Stimulated activated CD4-positive, alpha-beta T cell treated with anti-CD3 and anti-CD28 coated beads, Interleukin-15, amount 100 ng/mL, for 48 hours (primary cell): ENCODE measurements around the gene HLA-G.
"Not testable (repeated sequence)": the region's sequence is repeated elsewhere in the genome, so short reads cannot be mapped to it uniquely, and the experiment has no call there.

ENCODE experiments used
- DNase-seq, 2 donors: peaks; one replicate each; pipeline ENCODE4 v3.0.0-alpha.2; 2020; ENCODE audit warnings: low read depth in 2 of 2

HLA-G gene

GRCh38 chr6:29827579-29828470 lies at the start of gene HLA-G:
TSS of gene HLA-G (plus strand) at chr6:29827825. CDS start at chr6:29827845, 20 bp downstream.
- DNase-seq = no peak

- DNase-seq = not testable (repeated sequence)
Observed at GRCh38 chr6:29780019-29780698, 47.5 kb upstream of the HLA-G start.

GRCh38 chr6:29789176-29789575 lies 38.4 kb upstream of the HLA-G start:
- no peak for DNase-seq

- DNase-seq = no peak
Observed at GRCh38 chr6:29790626-29791025, 37.0 kb upstream of the HLA-G start.

- no peak for DNase-seq
Observed at GRCh38 chr6:29791162-29791561, 36.5 kb upstream of the HLA-G start.

GRCh38 chr6:29791786-29792122 lies 35.9 kb upstream of the HLA-G start:
- no peak for DNase-seq

- DNase-seq = peak; percentile 19 to 54
Observed at GRCh38 chr6:29792123-29793035, 35.2 kb upstream of the HLA-G start.

- no peak for DNase-seq
Observed at GRCh38 chr6:29793036-29793356, 34.6 kb upstream of the HLA-G start.

GRCh38 chr6:29793796-29794195 lies 33.8 kb upstream of the HLA-G start:
- DNase-seq = no peak

- no peak for DNase-seq
Observed at GRCh38 chr6:29796026-29796425, 31.6 kb upstream of the HLA-G start.

GRCh38 chr6:29797135-29797534 lies 30.5 kb upstream of the HLA-G start:
- DNase-seq = no peak

GRCh38 chr6:29797966-29798365 lies 29.7 kb upstream of the HLA-G start:
- DNase-seq = no peak

GRCh38 chr6:29800254-29800653 lies 27.4 kb upstream of the HLA-G start:
- no peak for DNase-seq

- DNase-seq = no peak
Observed at GRCh38 chr6:29806387-29806786, 21.2 kb upstream of the HLA-G start.

- DNase-seq = no peak
Observed at GRCh38 chr6:29809249-29809648, 18.4 kb upstream of the HLA-G start.

- DNase-seq = no peak
Observed at GRCh38 chr6:29810371-29810770, 17.3 kb upstream of the HLA-G start.

- no peak for DNase-seq
Observed at GRCh38 chr6:29811377-29811776, 16.2 kb upstream of the HLA-G start.

- DNase-seq = no peak
Observed at GRCh38 chr6:29813066-29813465, 14.6 kb upstream of the HLA-G start.

- DNase-seq = no peak
Observed at GRCh38 chr6:29813809-29814208, 13.8 kb upstream of the HLA-G start.

- no peak for DNase-seq
Observed at GRCh38 chr6:29814379-29815117, 13.1 kb upstream of the HLA-G start.

GRCh38 chr6:29815118-29815750 lies 12.4 kb upstream of the HLA-G start:
- DNase-seq = no peak
